ENCODE data around the gene CGB8. TPM values are rescaled to one million over a fixed set of nuclear protein-coding genes. Genes with fewer than 3 reads are reported as not detected.
"Not testable (repeated sequence)": the region's sequence is repeated elsewhere in the genome, so short reads cannot be mapped to it uniquely, and the experiment has no call there.

Gene CGB8
- total RNA-seq, 1 donor from 2014 or later, result not detected

- DNase-seq (ENCODE audit: low spot score), result not testable (repeated sequence)
Measured at GRCh38 chr19:49030323-49030722, 18.6 kb downstream of the CGB8 start.

GRCh38 chr19:49029749-49030148 is 19.2 kb downstream of the CGB8 start:
- not testable (repeated sequence) for DNase-seq (ENCODE audit: low spot score)

GRCh38 chr19:49028686-49029085 is 20.2 kb downstream of the CGB8 start:
- not testable (repeated sequence) for DNase-seq (ENCODE audit: low spot score)

GRCh38 chr19:49025599-49025998 is 23.3 kb downstream of the CGB8 start:
- not testable (repeated sequence) for DNase-seq (ENCODE audit: low spot score)

GRCh38 chr19:49025088-49025487 is 23.8 kb downstream of the CGB8 start:
- not testable (repeated sequence) for DNase-seq (ENCODE audit: low spot score)

GRCh38 chr19:49024233-49024632 is 24.7 kb downstream of the CGB8 start, which contains the start of gene CGB3:
Gene CGB3, minus strand, starts transcription at chr19:49024333. Its CDS starts 362 bp downstream, at chr19:49023971.
- not testable (repeated sequence) for DNase-seq (ENCODE audit: low spot score)

GRCh38 chr19:49022116-49022515 is 26.8 kb downstream of the CGB8 start:
- DNase-seq (ENCODE audit: low spot score), result no peak

- no peak for DNase-seq (ENCODE audit: low spot score)
Measured at GRCh38 chr19:49020931-49021895, 27.7 kb downstream of the CGB8 start.

- DNase-seq (ENCODE audit: low spot score), result no peak
Measured at GRCh38 chr19:49020342-49020741, 28.6 kb downstream of the CGB8 start.

- DNase-seq (ENCODE audit: low spot score), result peak; percentile 73
Measured at GRCh38 chr19:49019242-49019932, 29.5 kb downstream of the CGB8 start.

- not testable (repeated sequence) for DNase-seq (ENCODE audit: low spot score)
Measured at GRCh38 chr19:49018388-49019241, 30.3 kb downstream of the CGB8 start.

- no peak for DNase-seq (ENCODE audit: low spot score)
Measured at GRCh38 chr19:49017666-49018351, 31.1 kb downstream of the CGB8 start.

GRCh38 chr19:49017041-49017665 is 31.8 kb downstream of the CGB8 start, which contains the start of gene LHB:
Gene LHB, minus strand, starts transcription at chr19:49017091. Its CDS starts 10 bp downstream, at chr19:49017081.
- DNase-seq (ENCODE audit: low spot score), result no peak

GRCh38 chr19:49016067-49016839 is 32.7 kb downstream of the CGB8 start:
- no peak for DNase-seq (ENCODE audit: low spot score)

GRCh38 chr19:49014870-49015255 is 34.0 kb downstream of the CGB8 start:
- DNase-seq (ENCODE audit: low spot score), result no peak

- DNase-seq (ENCODE audit: low spot score), result no peak
Measured at GRCh38 chr19:49014123-49014869, 34.6 kb downstream of the CGB8 start.

- no peak for DNase-seq (ENCODE audit: low spot score)
Measured at GRCh38 chr19:49011194-49011593, 37.7 kb downstream of the CGB8 start.

GRCh38 chr19:49010453-49010852 is 38.5 kb downstream of the CGB8 start:
- no peak for DNase-seq (ENCODE audit: low spot score)

GRCh38 chr19:49009828-49010227 is 39.1 kb downstream of the CGB8 start:
- no peak for DNase-seq (ENCODE audit: low spot score)
